Astrocyte (in vitro differentiated cells and primary cell): ENCODE results near the gene C1orf21.

Source experiments
- CTCF ChIP-seq: IDR thresholded peaks from 2 replicates; pipeline ENCODE4 v1.5.1; 2011; ENCODE audit warnings: low read depth, mild to moderate bottlenecking, inconsistent platforms, low read length, moderate library complexity; ENCODE audit not compliant: insufficient read depth
- EZH2 ChIP-seq: IDR thresholded peaks from 2 replicates; pipeline ENCODE4 v1.6.1; 2012; ENCODE audit warnings: mild to moderate bottlenecking, low read length, inconsistent platforms; ENCODE audit not compliant: insufficient read depth

DNA sequence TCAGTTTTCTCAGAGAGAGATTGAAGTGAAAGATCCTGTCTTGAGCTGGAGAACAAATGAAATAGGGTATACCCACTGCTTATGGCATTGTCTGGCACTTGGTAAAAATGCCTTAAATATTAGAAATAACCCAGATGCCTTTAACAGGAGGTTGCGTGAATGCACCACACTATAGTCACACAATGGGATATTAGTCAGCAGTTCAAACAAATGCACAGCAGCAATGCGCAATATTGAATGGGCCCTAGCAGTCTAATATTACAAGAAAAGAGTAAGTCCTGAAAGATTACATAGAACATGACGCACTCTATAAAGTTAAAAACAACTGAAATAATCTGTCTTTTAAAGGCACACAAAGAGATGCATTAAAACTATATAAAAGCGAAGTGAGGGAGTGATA, 206.8 kb downstream of the C1orf21 start:
- TF ChIP-seq CTCF = no peak
- no peak for TF ChIP-seq EZH2
